Measurements from ENCODE around the gene KIF23. TPM values are rescaled to one million over a fixed set of nuclear protein-coding genes. Genes with fewer than 3 reads are reported as not detected.

The KIF23 gene
- polyA plus RNA-seq, 1 donor, result 59.4 TPM

DNA sequence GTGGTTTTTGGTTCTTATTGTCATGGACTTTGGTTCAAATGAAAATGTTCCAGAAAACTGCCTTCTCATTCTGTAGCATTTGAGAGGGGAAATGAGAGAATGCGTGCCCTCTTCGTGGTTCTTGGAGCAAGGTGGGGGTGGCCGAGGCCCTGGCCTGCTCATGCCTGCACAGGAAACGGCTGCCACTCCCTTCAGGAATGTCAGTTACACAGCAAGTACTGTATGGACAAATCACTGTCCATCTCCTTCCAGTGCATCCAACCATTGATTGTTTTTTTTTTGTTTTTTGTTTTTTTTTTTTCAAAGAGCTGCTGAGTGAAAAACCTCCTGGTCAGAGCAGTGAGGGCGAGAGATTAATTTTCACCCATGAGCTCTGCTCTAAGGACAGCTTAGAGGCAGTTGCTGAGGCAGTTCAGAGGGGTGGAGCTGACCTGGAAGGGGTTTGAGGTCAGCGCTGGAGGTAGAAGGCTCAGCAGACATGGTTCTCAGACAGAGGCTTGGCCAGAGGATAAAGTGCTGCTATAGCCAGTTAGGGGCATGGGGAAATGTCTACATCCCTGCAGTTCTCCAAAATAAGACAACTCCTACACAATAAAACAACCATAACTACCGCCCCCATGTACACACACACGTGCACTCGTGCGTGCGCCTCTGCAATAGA, 20.2 kb upstream of the KIF23 start:
- DNase-seq, result no peak

DNA sequence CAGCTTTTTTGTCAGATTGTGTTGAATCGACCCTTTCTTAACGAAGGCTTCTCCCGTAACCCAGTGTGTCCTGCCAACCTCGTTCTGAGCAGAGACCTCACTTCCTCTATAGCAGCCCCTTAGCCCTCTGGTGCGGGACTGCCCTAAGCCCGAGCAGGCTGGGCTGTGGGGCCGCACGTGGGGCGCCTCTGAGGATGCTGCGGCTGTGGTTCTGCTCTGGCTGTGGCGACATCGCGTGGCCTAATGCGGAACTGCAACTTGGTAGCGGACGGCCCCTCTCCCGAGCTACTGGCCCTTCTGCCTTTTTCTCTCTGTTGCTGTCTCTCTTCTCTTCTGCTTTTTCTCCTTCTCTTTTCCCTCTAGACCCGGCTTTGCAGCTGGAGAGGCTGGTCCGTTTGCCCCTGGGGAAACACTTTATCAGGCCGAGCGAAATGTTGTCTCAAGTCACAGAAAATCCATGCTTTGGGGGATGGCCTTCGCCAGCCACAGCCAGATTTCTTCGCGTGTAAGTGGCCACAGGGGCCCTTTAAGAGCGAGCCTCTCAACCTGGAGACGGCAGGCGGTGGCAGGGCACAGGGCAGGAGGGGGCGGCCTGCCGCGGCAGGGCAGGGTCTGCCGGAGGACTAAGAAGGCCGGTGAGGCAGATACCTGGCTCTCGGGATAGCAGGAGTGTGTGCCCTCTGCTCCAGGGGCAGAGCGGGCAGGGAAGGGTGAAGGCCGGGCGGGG, 19.4 kb upstream of the KIF23 start:
- DNase-seq, result peak; percentile 77

- no peak for DNase-seq
Measured at GRCh38 chr15:69395460-69395859, 18.7 kb upstream of the KIF23 start.

DNA sequence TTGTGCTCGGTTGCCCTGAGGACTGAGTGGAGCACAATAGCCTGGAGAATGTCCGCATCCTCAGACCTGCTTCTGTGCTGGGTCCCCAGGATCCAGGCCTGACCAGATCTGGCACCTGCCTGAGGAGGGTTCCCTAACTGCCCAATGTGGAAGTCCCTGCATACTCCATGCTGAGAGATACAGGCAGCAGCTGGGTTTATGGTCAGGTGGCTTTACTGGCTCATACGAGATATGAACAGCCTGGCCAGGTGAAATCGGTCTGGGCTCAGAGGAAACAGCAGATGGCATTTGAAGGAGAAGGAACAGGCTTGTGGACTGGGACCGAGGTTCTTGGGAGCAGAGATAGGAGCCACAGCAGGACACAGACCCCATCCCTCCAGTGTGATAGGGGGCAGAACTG, 18.2 kb upstream of the KIF23 start:
- DNase-seq, result no peak

- no peak for DNase-seq
Measured at GRCh38 chr15:69398491-69398891, 15.7 kb upstream of the KIF23 start.

- DNase-seq, result no peak
Measured at GRCh38 chr15:69400850-69401249, 13.3 kb upstream of the KIF23 start.

GRCh38 chr15:69402816-69403215, 11.3 kb upstream of the KIF23 start:
- DNase-seq, result no peak

DNA sequence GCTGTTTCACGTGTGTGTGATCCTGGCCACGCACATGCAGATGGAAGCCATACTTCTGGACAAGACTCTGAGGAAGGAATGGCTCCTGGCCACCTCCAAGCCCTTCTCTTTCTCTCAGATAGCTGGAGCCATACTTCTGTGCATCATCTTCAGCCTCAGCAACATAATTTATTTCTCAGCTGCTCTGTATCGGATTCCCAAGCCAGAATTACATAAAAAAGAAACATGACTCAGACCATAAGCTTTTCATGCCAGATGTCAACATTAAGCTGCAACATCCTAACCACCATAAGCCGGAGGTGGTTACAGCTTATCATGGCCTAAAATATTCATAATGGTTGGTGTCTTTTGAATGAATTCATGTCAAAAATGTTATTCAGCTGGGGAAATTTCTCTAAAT, 10.6 kb upstream of the KIF23 start:
- DNase-seq, result no peak

- no peak for DNase-seq
Measured at GRCh38 chr15:69405110-69405509, 9.0 kb upstream of the KIF23 start.

GRCh38 chr15:69407719-69408400, 6.3 kb upstream of the KIF23 start:
- DNase-seq, result no peak

DNA sequence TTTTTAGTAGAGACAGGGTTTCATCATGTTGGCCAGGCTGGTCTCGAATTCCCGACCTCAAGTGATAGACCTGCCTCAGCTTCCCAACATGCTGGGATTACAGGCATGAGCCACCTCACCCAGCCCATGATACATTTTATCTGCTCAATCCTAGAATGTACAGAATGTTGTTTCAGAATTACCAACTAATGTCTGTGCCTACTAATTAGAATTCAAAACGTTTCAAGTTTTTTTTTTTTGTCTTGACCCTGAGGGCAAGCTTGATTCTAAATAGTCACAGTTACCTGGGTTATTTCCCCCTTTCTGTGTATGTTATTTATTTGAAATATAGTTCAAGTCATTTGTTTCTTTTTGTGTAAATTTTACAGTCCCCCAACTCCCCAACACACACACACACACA, 5.3 kb upstream of the KIF23 start:
- no peak for DNase-seq

GRCh38 chr15:69410248-69410874, 3.8 kb upstream of the KIF23 start:
- DNase-seq, result no peak

GRCh38 chr15:69412274-69412673, 1.9 kb upstream of the KIF23 start:
- no peak for DNase-seq

DNA sequence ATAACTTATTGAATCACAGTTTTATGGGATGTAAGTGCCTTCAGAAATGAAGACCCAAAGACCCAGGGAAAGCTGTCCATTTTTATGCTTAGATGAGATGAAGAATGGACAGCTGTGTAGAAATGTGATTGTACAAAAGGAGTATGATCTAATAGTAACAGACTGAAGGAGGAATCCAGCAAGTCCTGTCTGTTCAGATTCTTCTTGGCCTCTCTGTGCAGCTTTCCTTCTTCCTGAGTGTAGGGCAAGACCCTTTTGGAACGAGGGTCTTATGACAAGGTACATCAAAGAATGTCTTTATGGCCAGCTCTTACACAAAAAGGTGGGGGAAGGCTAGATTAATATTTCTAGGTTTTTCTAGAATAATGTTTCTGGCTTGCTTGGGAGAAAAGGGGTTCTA, 1.4 kb upstream of the KIF23 start:
- no peak for DNase-seq

DNA sequence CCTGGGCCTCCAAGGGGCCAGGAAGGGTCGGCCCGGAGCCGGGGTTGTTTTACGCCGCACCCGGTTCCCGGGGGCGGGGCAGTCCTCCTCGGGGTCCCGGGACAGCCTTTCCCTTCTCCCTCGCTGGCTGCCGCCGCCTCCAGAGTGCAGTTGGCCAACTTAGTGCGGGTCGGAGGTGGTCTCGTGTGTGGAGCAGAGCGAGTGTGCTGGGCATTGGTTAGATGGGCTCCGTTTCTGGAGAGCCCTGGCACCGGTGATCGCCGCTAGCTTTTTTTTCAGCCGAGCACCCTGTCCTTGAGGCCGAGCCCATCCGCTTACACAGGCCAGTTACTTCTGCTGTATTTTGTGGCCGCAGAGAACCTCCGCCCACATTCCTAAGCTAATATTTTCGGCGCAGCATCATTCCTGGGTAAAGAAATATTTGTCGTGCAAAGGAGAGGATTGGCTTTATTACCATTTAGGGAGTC, 585 bp downstream of the KIF23 start:
- DNase-seq, result peak; percentile 46

DNA sequence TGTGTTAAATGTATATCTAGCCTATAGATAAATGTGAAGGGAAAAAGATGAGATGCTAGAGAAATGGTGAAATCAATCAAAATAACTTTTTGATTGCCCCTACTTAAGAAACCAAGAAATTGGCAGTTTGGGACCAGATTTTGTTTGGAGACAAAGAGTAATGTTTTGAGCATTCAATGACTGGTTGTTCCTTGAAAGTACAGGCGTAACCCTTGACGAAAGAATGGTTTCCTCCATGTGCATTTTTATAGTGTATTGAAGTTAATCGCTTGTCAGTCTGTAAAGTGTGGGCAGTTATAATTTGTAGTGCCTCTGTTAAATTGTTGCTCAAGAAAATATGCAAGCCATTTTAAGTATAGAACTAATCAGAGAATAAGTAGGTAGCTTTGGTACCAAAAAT, 1.2 kb downstream of the KIF23 start:
- DNase-seq, result peak; percentile 7

DNA sequence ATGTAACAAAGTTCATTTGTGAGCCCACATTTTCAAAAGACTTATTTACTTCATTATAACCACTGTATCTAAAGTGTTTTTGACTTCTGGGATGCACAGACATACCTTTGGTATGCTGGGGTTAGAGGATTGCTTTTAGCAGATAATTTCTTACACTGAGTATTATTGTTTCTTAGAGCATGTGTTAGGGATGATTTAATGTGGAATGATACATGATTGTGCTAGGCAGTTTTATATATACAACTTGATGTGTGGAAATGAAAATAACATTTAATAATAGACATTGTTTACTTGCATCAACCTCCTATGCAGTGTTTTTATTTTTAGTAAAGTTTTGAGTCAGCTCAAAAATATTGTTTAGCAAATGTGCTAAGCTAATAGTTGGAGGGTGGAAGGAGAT, 3.4 kb downstream of the KIF23 start:
- no peak for DNase-seq

DNA sequence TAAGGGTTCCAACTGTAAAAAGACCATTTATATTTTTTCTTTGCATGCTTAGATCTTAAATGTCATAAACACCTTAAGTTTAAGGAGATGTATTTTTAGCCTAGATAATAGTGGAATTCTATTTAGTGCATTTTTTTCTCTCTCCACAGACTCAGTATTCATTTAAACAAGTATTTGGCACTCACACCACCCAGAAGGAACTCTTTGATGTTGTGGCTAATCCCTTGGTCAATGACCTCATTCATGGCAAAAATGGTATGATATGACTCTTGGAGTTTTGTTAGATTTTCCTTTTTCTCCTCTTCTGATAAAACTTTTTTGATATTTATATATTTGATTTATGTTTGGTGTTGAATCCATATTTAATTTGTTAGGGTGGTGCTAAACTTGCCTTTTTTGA, 7.3 kb downstream of the KIF23 start:
- no peak for DNase-seq

- no peak for DNase-seq
Measured at GRCh38 chr15:69422336-69422895, 8.3 kb downstream of the KIF23 start.

DNA sequence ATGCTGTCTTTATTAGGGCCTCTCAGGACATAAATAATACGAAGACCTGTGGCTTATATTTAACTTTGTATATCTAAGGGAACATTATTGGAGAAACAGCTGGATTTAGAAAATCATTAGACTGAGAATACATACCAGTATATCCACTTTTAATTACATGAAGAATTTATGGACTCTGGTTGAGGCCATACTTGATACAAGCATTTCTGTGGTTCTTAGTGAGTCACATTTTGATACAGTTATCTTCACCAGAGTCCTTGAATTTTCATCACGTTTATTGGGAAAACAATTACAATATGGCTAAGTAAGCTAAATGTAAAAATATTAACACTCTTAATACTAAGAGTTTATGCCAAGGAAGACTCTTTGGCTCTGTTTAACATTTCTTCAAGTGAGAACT, 9.9 kb downstream of the KIF23 start:
- no peak for DNase-seq

DNA sequence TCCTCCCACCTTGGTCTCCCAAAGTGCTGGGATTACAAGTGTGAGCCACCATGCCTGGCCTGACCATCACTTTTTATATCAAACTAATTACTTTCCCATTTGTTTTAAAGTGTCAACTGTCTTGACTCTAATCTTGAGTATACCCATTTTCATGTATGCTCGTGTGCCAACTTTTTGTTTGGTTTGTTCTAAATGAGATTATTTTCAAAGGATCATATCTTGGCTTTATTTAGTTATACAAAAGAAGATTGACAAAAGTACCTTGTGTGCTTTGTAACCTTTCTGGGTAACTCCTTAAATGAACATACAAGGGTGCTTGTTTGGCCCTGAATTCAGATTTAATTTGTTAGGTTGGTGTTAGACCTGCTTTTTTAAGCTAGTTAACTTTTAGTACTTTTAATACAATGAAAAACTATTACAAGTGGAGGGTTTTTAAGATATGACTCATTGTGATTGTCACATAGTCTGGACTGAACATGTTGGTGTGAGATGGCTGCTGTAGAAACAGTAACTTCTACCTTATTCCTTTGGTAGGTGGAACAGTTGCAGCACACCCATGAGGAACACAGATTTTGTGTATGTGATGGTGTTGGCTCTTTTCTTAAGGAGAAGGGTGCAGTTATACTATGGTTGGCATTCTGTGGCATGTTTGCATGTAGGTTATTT, 10.7 kb downstream of the KIF23 start:
- DNase-seq, result no peak

DNA sequence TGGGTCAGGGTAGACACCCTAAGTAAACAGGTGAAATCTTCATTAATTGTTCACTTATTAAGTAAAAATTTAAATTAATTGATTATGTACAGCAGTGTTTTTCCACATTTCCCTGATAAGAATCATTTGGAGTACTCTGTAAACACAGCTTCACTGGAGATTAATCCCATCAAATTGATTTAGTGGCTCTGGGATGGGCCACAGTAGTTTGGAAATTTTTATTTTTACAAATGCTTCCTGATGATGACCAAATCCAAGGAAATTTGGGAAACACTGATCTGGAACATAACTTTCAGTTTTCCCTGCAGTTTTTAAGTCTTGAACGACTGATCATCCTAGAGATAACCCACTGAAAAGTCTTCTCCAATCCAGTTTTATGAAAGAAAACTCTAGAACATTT, 19.7 kb downstream of the KIF23 start:
- no peak for DNase-seq

All from left kidney (tissue), 2 donors.